Measurements from ENCODE around the gene TCF15.

- TF ChIP-seq CTCF (IDR thresholded peaks at IDR 0.05): no peak
- no peak for TF ChIP-seq POLR2A (IDR thresholded peaks at IDR 0.05)
Observed at GRCh38 chr20:600141-600540, 10.0 kb downstream of the TCF15 start.
